Prostate gland (tissue), 2 donors: ENCODE measurements around the gene VAV2. TPM values are rescaled to one million over a fixed set of nuclear protein-coding genes. Genes with fewer than 3 reads are reported as not detected.
A peak's percentile ranks its signal among the peaks of the same experiment; 100 is the strongest.

Experiments used
- DNase-seq: peaks from one replicate; pipeline ENCODE4 v3.0.0-alpha.2; 2019; ENCODE audit warnings: low spot score
- H3K27ac ChIP-seq, 2 donors: fragments of 200-600 bp; sonication (generic); 2 replicates each; pipeline ENCODE4 v1.5.1; 2017 to 2019
- H3K27me3 ChIP-seq: fragments of 200-600 bp; sonication (generic); replicated peaks from 2 replicates; pipeline ENCODE4 v1.5.1; 2019; ENCODE audit not compliant: insufficient read depth
- H3K36me3 ChIP-seq, 2 donors: fragments of 200-600 bp; sonication (generic); 1 replicate in 1 of 2; 2 replicates in 1 of 2; pipeline versions ENCODE4 v1.5.1 to v1.8.1; 2017 to 2019
- H3K4me1 ChIP-seq: fragments of 200-600 bp; sonication (generic); replicated peaks from 2 replicates; pipeline ENCODE4 v1.5.1; 2019
- H3K4me3 ChIP-seq, 2 donors: fragments of 200-600 bp; sonication (generic); 2 replicates each; pipeline ENCODE4 v1.5.1; 2017 to 2019
- H3K9me3 ChIP-seq: fragments of 200-600 bp; sonication (generic); 2 replicates; pipeline ENCODE4 v1.5.1; 2017
- CTCF ChIP-seq, 4 experiments: fragments of 200-600 bp in 2 of 4; fragments of 450-650 bp in 2 of 4; sonication (generic) in 2 of 4; IDR thresholded peaks; 1 replicate in 3 of 4; 2 replicates in 1 of 4; pipeline ENCODE4 v1.5.1; 2016 to 2019; ENCODE audit warnings: antibody characterized with exemption in 4 of 4, mild to moderate bottlenecking in 2 of 4, moderate library complexity in 2 of 4
- POLR2A ChIP-seq: fragments of 450-650 bp; IDR thresholded peaks from one replicate; pipeline ENCODE4 v1.6.1; 2016; ENCODE audit warnings: antibody characterized with exemption, mild to moderate bottlenecking
- POLR2AphosphoS5 ChIP-seq: sonication (generic); formaldehyde crosslinking; IDR thresholded peaks from one replicate; pipeline ENCODE4 v1.6.1; 2017; ENCODE audit warnings: antibody characterized with exemption
- WGBS: methylation state at CpG from one replicate; pipeline ENCODE4 v1.1.5; 2018; 5-methylcytosine and 5-hydroxymethylcytosine counted together
- intact Hi-C: fragments of 100-400 bp; cut with DNase I; formaldehyde crosslinking; loops from one replicate; pipeline ENCODE4 v1.14.2; 2022
- total RNA-seq, 2 donors: library from RNA; depleted of rRNA; stranded (reverse); fragments of >200 nt; gene quantifications; one replicate each; pipeline ENCODE4 v1.1.0, GENCODE V29; 2016

VAV2 gene
- total RNA-seq, 2 donors from 2014 or later, result 13.5 to 19.5 TPM

DNA sequence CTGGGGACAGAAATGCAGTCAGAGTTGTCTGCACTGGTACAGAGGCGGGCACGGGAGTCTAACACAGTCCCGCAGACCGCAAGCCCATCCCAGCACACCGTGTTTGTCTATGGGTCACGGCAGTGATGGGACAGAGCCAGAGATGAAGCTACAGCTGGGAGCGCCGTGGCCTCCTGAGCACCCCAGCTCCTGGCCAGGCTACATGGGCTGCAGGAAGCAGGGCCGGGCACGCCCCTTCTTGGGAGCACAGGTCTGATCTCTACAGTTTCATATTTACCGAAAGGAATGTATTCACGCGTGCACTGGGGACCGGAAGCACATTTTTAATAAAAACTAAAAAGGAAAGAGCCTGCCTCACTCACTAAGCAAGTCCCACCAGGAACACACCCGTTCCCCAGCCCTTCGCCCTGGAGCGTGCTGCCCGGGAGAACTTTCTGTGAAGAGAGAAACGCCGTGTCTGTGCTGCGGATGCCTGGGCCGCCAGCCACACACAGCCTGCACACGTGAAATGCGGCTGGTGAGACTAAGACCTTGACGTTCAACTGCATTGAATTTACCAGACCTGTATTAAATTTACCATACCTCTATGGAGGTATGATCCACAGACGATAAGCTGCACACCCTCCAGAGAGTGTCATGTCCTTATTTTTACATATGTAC lies 81.1 kb downstream of the VAV2 start:
- WGBS, result 25% methylated on average over 26 of the region's 26 CpGs
- Histone ChIP-seq H3K36me3 (no peaks in the 10 kb centered on the region), H3K27me3 (no peaks in the 10 kb centered on the region), H3K9me3 (no peaks in the 10 kb centered on the region), H3K27ac (peak overlapping the region in 1 of 2 donors; percentile 33), H3K4me3 (no peak overlapping the region), H3K4me1 (no peaks in the 10 kb centered on the region)
- DNase-seq, result peak; percentile 57
- no peak for TF ChIP-seq POLR2A
- peak; percentile 49 for TF ChIP-seq POLR2AphosphoS5
- no peak for TF ChIP-seq CTCF (IDR thresholded peaks at IDR 0.05)
- intact Hi-C loops, result no loop called here

- no peaks in the 10 kb centered on the region for H3K9me3 ChIP-seq
- H3K27me3 ChIP-seq, result no peaks in the 10 kb centered on the region
- WGBS, result 34% methylated on average over 24 of the region's 31 CpGs
- no peaks in the 10 kb centered on the region for H3K36me3 ChIP-seq
- intact Hi-C loops, result no loop called here
- TF ChIP-seq POLR2A (no peak), CTCF (IDR thresholded peaks at IDR 0.05) (no peak), POLR2AphosphoS5 (no peak)
- H3K27ac ChIP-seq, result no peak overlapping the region
- no peak overlapping the region for H3K4me3 ChIP-seq
- no peaks in the 10 kb centered on the region for H3K4me1 ChIP-seq
- no peak for DNase-seq
These were observed 84.9 kb downstream of the VAV2 start for GRCh38 chr9:133906932-133907910.

- intact Hi-C loops, result no loop called here
- Histone ChIP-seq H3K4me1 (no peaks in the 10 kb centered on the region), H3K36me3 (no peaks in the 10 kb centered on the region), H3K9me3 (no peaks in the 10 kb centered on the region), H3K27me3 (no peaks in the 10 kb centered on the region), H3K4me3 (no peak overlapping the region), H3K27ac (no peak overlapping the region)
- WGBS, result 84% methylated on average over 13 of the region's 13 CpGs
- DNase-seq, result no peak
- no peak for TF ChIP-seq CTCF (IDR thresholded peaks at IDR 0.05)
- TF ChIP-seq POLR2AphosphoS5, result no peak
These were observed 85.9 kb downstream of the VAV2 start for GRCh38 chr9:133906218-133906617.

- H3K27me3 ChIP-seq, result no peaks in the 10 kb centered on the region
- WGBS, result 98% methylated on average over 6 of the region's 6 CpGs
- intact Hi-C loops, result no loop called here
These were observed 86.6 kb downstream of the VAV2 start for GRCh38 chr9:133905493-133905892.

More at GRCh38 chr9:133905493-133905892, 86.6 kb downstream of the VAV2 start:
- DNase-seq, result no peak
- H3K4me3 ChIP-seq, result no peak overlapping the region
- H3K27ac ChIP-seq, result no peak overlapping the region
- TF ChIP-seq CTCF (IDR thresholded peaks at IDR 0.05) (no peak), POLR2A (no peak), POLR2AphosphoS5 (no peak)
- H3K9me3 ChIP-seq, result no peaks in the 10 kb centered on the region
- no peaks in the 10 kb centered on the region for H3K4me1 ChIP-seq
- no peaks in the 10 kb centered on the region for H3K36me3 ChIP-seq
